HG03108 (cell line): ENCODE results near the gene ATP8B3.

ENCODE experiments used
- ATAC-seq: cut with Tn5 transposase; IDR thresholded peaks from one replicate; pipeline ENCODE4 v1.9.1; 2021; ENCODE audit warnings: moderate library complexity; ENCODE audit not compliant: unreplicated experiment

ATP8B3 gene

DNA sequence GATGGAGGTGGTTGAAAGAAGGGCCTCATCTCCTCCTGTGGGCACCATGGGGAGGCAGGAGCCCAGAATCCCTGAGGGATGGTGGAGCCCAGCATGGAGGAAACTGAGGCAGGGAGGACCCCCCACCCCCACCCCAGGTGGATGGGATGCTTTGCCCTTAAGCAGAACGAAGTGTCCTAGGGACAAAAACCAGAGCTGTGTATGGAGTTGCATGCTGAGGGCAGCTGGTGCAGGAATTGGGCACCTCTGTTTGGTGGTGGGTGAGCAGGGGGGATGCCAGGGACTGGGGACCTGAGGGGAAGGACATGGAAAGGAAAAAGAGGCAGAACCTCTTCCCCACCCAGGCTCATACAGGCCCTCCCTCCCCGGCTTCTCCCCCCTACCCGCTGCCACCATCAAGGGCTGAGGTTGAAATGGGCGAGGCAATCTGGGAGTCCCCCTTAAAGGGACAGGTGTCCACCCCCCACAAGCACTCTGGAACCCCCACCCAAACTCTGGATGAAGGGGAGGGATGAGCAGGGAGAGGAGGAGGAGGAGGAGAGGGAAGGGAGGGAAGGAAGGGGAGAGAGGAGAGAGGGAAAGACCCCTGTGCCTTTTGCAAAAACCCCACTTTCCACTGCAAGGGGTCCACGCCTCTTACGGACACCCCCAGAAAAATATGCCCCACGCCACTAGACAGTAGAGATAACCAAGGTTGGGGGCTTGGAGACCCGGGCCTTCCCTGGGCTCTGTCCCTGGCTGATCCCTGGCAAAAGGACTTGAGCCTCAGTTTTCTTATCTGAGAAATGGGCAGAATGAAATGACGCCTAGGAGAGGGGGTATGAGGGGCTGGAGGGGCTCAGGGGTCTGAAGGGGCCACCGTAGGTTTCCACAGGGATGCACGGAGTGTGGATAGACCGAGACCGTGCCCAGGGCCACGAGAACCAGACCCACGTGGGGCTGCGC is 52.8 kb downstream of the ATP8B3 start:
- no peak for ATAC-seq

DNA sequence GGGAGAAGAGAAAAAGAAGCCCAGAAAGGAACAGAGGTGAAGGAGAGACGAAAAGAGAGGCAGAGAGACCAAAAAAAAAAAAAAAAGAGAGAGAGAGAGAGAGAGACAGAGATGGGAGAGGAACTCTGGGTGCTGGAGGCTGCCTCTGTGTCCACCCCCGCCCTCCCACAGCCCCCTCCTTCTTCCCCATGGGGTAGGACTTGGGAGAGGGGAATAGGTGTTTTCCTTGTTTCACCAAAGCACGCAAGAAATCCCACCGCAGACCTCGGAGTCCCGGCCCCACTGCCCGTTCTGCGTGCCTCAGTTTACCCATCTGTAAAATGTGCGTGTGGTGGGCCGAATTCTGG is 53.9 kb downstream of the ATP8B3 start:
- no peak for ATAC-seq

DNA sequence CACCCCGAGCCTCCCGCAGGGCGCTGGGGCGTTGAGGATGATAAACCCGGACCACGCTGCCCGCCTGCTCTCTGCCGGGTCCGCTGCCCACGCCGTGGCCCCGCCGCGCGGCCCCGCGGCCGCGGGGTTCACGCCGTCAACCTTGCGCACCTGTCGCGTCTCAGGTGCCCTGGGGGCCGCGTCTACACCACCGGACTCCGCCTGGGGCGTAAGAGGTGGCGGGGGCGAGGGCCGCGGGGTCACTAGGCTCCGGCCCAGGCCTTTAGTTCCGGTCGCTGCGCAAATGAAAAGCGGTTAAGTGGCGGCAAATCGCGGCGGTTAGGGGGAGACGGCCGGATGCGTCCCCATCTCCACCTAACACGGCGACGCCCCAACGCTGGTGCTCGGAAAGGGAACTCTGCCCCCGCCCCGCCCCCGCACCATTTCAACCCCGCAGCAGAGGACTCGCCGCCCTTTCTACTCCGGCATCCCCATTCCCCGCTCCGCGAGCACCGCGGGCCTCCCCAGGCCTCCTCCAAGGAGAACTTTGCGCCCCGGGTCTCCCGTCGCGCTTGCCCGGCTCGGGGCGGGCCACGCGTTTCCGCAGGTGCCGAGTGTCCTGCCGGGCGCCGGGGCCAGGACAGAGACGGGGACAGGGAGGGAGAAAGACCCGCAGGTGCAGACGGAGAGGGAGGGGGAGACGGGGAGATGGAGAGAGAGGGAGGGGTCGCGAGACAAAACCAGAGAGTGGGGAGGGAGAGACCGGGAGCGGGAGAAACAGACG is 54.4 kb downstream of the ATP8B3 start:
- no peak for ATAC-seq

DNA sequence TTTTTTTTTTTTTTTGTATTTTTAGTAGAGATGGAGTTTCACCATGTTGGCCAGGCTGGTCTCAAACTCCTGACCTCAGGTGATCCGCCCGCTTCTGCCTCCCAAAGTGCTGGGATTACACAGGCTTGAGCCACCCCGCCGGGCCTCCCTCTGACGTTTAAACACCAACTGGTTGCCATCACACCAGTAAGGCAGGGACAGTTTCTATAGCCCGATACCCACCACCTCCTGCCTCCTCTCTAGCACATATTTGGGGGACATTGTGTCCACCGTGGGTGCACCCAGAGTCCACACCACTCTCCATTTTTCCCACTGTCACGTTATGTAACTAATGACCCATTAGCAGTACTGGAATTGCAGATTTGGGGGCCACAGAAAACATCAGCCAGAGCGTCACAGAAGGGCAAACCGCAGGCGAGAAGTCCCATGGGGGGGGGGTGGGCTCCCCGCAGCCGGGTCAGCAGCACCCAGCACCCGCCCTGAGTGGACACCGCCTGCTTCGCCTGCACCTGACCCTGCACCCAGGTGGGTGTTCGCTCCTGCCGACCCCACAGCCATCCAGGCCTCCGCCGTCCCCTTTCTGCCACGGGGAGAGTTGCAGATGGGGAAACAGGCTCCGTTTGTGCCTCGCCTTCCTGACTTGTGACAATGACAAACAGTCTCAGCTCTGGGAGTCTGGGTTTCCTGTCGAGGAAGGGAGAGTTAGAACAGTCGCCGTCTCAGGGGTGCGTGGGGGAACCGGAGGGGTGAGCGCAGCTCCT is 55.2 kb downstream of the ATP8B3 start:
- no peak for ATAC-seq

DNA sequence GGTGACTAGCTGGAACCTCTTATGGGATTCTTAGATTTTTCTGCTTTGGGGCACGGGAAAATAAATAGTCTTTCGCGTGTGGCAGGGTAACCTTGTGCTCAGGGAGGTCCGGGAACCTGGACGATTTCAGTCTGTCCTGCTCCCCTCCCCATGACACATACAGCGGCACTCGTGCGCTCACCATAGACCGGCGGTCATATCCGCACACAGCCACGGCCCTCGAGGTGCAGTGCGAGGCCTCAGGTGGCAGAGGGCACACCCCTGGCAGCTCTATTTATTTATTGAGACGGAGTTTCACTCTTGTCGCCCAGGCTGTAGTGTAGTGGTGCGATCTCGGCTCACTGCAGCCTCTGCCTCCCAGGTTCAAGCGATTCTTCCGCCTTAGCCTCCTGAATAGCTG is 55.8 kb downstream of the ATP8B3 start:
- ATAC-seq, result no peak

DNA sequence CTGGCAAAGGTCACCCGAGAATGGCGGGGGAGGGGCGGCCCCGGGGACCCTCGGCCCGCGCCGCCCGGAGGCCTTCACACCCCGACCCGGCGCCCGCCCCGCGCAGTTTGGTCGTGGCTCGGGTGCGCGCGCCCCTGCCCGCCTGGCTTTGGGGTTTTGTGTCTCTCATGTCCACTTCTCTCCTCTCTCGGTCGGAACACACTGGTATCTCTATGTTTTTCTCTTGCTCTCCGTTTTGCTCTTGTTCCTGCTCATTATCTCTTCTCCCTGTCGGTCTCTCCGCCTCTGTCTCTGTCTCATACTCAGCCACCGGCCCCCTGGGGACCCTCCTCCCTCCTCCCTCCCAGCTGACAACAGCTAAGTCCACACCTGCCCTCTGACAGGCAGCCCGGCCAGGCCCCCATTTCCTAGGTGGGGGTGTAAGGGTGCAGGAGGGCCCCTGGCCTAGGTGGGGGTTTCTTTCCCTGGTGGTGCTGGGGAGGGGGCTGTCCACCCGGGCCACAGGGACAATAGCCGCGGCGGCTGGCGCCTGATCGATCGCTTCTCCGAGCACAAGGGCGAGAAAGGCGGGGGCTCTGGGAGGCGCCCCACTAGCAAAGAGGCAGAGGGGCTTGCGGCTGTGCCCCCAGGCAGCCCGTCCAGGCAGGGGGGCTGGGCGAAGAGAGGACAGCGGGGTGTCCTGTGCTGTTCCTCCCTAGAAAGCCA is 56.5 kb downstream of the ATP8B3 start:
- ATAC-seq, result no peak

DNA sequence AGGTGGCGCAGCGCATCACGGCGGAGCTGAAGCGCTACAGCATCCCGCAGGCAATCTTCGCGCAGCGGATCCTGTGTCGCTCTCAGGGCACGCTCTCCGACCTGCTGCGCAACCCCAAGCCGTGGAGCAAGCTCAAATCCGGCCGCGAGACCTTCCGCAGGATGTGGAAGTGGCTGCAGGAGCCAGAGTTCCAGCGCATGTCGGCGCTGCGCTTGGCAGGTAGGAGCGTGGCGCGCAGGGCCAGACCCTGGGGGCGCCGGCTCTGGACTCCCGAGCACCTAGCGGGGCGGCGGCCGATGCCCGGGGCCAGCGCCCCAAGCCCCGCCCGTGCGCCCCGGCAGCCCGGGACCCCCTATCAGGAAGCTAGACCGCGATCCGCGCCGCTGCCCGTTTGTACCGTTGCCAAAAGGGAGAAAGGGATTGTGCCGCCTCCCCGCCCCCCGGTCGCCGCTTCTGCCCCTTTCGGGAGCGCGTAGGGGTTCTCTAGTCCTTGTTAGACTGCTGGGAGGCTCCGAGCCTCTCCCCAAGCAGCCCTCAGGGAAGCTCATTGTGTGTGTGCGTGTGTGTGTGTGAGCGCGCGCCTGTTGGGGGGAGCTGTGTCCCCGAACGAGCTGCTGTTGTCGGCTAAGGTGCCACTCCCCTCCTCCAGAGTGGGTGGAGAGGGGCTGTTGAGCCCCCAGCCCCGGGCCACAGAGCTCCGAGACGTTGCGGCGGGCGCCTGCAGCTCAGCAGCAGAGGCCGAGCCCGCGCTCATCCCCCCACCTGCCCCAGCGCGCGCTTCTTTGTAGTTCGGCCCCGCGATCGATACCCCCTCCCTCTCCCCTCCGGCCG is 57.2 kb downstream of the ATP8B3 start:
- no peak for ATAC-seq

DNA sequence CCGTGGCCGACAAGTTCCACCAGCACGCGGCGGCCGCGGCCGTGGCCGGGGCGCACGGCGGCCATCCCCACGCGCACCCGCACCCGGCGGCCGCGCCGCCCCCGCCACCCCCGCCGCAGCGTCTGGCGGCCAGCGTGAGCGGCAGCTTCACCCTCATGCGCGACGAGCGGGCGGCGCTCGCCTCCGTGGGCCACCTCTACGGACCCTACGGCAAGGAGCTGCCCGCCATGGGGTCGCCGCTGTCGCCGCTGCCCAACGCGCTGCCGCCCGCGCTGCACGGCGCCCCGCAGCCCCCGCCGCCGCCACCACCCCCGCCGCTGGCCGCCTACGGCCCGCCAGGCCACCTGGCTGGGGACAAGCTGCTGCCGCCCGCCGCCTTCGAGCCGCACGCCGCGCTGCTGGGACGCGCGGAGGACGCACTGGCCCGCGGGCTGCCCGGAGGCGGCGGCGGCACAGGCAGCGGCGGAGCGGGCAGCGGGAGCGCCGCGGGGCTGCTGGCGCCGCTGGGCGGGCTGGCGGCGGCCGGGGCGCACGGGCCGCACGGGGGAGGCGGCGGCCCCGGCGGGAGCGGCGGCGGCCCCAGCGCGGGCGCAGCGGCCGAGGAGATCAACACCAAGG is 57.9 kb downstream of the ATP8B3 start:
- no peak for ATAC-seq

DNA sequence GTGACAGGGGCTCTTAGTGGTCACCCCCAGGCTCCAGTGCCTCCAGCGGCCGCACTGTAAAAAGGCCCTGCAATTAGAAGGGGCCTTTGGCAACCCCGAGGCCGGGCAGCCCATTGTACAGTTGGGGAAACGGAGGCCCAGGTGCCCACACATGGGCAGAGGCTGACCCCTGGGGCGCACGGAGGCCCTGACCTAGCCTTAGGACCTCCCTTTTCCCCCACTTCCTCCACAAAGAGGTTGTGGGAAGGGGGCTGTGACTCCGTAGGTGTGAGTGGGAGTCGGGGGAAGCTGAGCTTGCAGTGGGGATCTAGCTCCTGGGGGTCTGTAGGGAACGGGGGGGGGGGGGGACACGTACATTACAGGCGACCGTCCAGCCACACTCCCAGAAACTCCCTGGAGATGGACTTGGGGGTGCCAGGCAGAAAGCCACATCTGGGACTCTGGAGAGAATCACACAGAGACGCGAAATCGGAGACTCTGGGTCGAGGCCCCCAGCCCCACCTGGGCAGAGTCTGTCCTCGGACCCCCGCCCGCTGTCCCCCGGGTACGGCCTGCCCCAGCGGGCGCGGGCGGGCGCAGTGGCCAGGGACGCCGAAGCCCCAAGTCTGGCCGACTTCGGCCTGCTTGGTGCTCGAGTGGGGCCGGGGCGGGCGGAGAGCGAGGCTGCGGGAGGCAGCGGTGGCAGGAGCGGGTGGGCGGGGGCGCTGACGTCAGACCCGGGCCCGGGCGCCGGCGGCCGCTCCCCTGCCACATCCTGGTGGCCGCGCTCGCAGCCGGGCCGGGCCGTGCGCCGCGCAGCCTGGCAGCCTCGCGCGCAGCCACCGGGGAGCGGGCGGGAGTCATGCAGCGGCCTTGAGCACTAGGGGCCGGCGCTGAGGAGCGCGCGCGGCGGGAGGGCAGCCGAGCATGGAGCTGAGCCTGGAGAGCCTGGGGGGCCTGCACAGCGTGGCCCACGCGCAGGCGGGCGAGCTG is 59.0 kb downstream of the ATP8B3 start, which contains the start of gene ONECUT3:
ONECUT3 (plus strand) TSS at position 750 of the 972 bp plus-strand sequence; CDS start at position 907, 157 bp downstream.
- ATAC-seq, result no peak

DNA sequence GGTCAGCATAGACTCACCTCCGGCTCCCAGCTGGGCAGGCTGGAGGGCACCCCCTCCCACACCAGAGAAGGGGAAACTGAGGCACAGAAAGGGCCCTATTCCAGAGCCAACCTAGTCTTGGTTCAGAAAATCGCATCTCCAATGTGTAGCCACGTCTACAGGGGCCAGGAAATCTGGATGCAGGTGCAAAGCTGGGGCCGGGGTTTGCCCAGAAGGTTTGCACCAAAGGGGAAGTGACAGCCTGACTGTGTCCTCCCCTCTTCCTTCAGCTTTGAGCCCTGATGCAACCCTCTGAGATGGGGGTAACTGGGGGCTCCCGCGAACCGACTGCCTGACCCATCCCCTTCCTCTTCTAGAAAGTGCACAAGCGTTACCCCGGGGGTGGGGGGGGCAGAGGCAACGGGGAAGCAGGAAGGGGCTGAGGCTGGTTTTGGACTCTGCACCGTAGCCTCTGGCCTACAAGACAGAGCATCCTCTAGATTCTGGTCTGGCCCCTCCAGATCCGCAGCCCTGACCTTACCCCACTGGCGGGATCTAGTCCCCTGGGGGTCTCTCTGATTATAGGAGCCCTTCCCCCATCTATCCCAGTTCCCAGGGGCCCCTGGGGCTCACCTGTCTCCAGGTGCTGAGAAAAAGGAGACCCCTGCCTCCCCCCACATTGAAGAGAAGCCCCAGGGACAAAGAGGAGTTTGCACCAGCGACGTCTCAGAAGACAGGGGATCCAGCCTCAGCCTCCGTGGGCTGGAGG is 59.9 kb downstream of the ATP8B3 start:
- ATAC-seq, result no peak

DNA sequence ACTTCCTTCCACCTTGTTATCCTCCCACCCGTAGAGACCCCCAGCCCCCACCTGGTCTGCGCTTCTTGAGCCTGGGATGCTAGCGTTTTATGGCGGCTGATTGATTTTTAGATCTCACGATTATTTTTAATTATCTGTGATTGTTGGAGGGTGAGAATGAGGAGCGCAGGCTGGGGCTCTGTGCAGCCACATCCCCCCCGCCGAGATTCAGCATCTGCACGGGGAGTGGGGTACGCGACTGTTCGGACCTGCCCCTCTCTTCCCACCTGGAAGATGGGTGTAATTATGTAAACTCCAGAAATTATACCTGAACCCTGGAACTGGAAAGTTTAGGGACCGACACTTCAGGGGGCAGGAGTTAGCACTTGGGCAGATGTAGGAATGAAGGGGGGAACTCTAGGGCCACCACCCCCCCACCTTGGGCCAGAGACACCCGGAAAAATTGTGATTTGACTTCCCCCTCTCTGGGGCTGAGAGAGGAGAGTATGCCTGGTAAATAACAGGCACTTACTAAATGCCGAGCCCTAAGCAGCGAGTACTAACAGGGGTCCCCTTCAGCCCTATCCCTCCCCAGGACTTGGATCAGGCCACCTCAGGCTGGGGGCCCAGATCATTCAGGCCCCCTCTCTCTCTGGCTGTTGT is 60.6 kb downstream of the ATP8B3 start:
- no peak for ATAC-seq

DNA sequence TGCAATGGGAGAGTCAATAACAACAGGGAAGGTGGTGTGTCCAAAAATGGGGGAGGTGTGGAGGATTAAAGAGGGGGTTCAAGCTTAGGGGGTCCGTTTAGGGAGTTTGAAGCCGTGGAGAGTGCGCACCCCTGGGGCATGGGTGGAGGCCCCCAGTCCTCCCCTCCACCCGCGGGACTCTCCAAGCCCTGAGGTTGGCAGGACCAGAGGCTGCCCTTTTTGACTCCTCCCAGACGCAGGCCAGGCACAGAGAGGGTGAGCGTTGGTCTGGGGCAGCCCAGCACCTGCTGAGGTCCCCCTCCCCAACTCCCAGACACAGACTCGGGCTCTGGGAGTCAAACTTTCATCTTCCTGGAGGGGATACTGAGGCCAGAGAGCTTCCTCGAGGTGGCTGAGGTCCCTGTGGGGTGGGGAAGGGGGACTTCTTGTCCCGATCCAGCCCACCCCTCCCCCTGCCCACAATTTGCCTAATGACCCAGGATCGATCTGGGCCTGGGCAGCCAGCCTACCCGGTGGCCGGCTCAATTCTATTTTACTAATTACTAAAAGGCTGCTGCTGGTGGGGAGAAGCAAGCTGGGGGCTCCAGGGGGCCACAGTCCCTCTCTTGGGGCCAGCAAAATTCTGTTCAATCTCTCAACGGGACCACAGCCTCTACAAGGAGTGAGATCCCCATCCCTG is 61.6 kb downstream of the ATP8B3 start:
- no peak for ATAC-seq

DNA sequence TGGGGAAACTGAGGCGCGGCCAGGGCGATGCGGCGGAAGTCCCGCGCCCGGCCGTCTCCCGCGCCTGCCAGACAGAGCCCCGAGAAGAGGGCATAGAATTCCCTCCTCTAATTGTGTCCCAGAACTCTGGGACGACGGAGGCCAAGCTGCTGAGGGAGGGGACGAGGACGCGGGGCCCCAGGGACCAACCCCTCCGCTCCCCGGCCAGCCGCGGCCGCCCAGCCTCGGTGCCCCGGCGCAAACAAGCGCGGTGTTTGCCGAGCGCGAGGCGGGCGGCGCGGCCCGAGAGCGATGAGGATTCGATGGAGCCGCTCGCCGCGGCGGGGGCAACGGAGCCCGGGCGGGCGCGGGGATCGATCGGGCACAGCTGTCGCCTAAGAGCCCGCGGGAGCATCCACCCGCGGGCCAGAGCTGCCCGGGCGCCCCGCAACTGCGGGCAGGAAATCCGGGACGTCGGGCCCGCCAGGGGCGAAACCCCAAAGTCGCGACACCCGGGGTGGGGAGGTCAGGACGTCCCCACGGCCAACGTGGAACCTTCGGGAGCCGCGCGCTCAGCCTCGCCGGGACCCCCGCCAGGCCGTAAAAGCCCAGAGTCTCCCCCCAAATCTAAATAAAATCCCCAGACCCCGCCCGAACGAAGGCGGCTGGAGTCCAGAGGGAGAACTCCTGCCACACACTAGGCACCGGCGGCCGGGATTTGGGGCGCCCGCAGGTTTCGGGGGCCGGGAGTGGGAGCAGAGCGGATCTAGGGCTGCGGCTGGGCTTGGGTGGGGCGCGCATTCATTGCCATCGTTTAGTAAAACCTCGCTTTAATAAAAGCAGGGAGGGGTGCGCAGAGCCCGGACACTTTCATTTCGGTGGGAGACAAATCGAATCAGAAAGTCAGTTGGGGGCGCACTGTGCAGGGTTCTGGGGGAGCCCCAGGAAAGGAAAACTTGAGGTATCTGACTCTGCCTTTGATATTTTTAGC is 62.4 kb downstream of the ATP8B3 start:
- ATAC-seq, result no peak

DNA sequence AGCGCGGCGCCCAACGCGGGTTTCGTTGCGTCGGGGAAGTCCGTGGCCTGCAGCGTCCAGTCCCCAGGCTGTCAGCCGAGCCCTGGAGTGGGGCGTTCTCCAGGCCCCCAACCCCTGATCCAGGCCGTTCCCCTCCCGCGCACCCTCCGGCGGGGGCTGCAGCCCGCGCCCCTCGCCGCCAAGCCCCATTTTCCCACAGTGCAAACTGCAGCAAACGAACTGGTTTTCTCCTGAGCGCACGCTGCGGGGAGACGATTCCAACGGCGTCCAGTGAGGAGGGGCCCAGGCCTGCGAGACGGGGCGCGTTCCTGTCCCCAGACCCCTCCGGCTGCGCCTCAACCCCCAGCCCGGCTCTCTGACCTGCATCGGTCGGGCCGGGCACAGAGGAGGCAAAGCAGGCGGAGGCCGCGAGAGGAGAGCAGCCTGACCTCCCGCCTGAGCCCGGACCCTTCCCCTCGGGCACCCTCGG is 63.2 kb downstream of the ATP8B3 start:
- ATAC-seq, result no peak
